C4-2B (cell line): Measurements from ENCODE around the gene MANEAL.

Experiments
- ZFX ChIP-seq: fragments of 450-650 bp; IDR thresholded peaks from 2 replicates; pipeline ENCODE4 v1.6.1; 2017
- TF ChIP-seq, protein P1 (sequence below): fragments of 450-650 bp; conservative IDR thresholded peaks from 2 replicates; pipeline ENCODE4 v1.5.1; 2017; ENCODE audit warnings: mild to moderate bottlenecking

DNA sequence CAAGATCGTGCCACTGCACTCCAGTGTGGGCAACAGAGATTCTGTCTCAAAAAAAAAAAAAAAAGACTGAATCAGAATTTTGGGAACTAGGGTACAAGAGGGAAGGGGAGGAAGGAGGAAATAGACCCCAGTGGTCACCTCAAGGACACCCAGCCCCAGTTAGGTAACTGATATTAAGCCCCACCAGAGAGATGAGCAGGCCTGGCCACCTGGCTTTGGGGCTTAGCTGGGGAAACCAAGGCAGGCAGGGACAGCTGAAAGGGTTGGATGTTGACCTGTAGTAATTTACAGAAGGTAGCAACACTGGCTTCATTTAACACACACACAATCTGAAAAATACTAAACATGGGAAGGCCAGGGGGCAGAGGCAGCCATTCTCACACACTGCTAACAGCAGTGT is 8.8 kb downstream of the MANEAL start:
- TF ChIP-seq, protein P1, sequence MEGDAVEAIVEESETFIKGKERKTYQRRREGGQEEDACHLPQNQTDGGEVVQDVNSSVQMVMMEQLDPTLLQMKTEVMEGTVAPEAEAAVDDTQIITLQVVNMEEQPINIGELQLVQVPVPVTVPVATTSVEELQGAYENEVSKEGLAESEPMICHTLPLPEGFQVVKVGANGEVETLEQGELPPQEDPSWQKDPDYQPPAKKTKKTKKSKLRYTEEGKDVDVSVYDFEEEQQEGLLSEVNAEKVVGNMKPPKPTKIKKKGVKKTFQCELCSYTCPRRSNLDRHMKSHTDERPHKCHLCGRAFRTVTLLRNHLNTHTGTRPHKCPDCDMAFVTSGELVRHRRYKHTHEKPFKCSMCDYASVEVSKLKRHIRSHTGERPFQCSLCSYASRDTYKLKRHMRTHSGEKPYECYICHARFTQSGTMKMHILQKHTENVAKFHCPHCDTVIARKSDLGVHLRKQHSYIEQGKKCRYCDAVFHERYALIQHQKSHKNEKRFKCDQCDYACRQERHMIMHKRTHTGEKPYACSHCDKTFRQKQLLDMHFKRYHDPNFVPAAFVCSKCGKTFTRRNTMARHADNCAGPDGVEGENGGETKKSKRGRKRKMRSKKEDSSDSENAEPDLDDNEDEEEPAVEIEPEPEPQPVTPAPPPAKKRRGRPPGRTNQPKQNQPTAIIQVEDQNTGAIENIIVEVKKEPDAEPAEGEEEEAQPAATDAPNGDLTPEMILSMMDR: no peak
- no peak for TF ChIP-seq ZFX
